Breast epithelium (tissue), 4 donors: ENCODE results near the gene LTB4R2. TPM values are rescaled to one million over a fixed set of nuclear protein-coding genes. Genes with fewer than 3 reads are reported as not detected.
"Not testable (repeated sequence)": the region's sequence is repeated elsewhere in the genome, so short reads cannot be mapped to it uniquely, and the experiment has no call there.

ENCODE experiments used
- DNase-seq, 2 donors: peaks; one replicate each; pipeline ENCODE4 v3.0.0-alpha.2; 2019; ENCODE audit warnings: low spot score in 2 of 2
- H3K27ac ChIP-seq, 2 donors: fragments of 200-600 bp; sonication (generic) in 1 of 2; one replicate each; pipeline ENCODE4 v1.5.1; 2016 to 2019; ENCODE audit warnings: mild to moderate bottlenecking in 1 of 2
- H3K27me3 ChIP-seq, 2 donors: fragments of 200-600 bp; sonication (generic) in 1 of 2; one replicate each; pipeline versions ENCODE4 v1.5.1 to v1.6.0; 2017 to 2019; ENCODE audit warnings: control low read depth in 1 of 2, mild to moderate bottlenecking in 1 of 2
- H3K36me3 ChIP-seq: fragments of 200-600 bp; one replicate; pipeline ENCODE4 v1.5.1; 2019
- H3K4me1 ChIP-seq, 2 donors: fragments of 200-600 bp; sonication (generic); one replicate each; pipeline ENCODE4 v1.5.1; 2016 to 2019; ENCODE audit warnings: control low read depth in 1 of 2
- H3K4me3 ChIP-seq, 3 donors: fragments of 200-600 bp; sonication (generic); 1 replicate in 2 of 3; 2 replicates in 1 of 3; pipeline ENCODE4 v1.5.1; 2016 to 2019; ENCODE audit warnings: mild to moderate bottlenecking in 3 of 3, moderate library complexity in 2 of 3
- H3K9me3 ChIP-seq, 2 donors: fragments of 200-600 bp; sonication (generic) in 1 of 2; one replicate each; pipeline ENCODE4 v1.5.1; 2016 to 2019; ENCODE audit warnings: control low read depth in 1 of 2
- POLR2A ChIP-seq: fragments of 450-650 bp; IDR thresholded peaks from one replicate; pipeline ENCODE4 v1.6.1; 2016; ENCODE audit warnings: antibody characterized with exemption, mild to moderate bottlenecking, moderate library complexity
- POLR2AphosphoS5 ChIP-seq, 3 donors: sonication (generic); formaldehyde crosslinking; IDR thresholded peaks; one replicate each; pipeline ENCODE4 v1.6.1; 2017; ENCODE audit warnings: antibody characterized with exemption in 3 of 3
- intact Hi-C: fragments of 100-400 bp; cut with DNase I; formaldehyde crosslinking; loops from one replicate; pipeline ENCODE4 v1.15.1; 2023; ENCODE audit warnings: low total_unique reads
- total RNA-seq, 3 donors: library from RNA; depleted of rRNA; stranded (reverse); fragments of >200 nt; gene quantifications; one replicate each; pipeline ENCODE4 v1.1.0, GENCODE V29; 2016
- TF ChIP-seq, protein P1 (sequence below), 3 donors: fragments of 450-650 bp; IDR thresholded peaks; one replicate each; pipeline ENCODE4 v1.5.1; 2016 to 2017; ENCODE audit warnings: antibody characterized with exemption in 3 of 3, mild to moderate bottlenecking in 3 of 3, moderate library complexity in 3 of 3

Gene LTB4R2
- total RNA-seq, 3 donors from 2014 or later, result 8.5 to 11.1 (median 9.4) TPM

DNA sequence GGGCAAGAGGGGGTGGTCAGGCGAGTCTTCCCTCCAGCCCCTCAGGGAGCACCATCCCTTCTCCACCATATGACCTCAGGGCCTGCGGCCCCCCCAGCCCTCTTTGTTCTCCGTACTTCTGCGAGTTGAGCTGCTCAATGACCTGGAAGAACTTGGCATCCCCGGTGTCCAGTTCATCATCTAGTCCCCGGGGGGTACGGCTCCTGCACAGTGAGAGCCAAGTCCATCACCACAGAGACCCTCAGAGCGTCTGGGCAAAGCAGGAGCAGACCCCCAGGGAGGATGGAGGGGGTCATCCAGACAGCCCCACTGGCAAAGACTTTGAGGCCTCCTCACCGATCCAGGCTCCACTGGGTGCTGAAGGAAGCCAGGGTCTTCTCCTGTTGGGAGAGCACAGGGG lies 16.0 kb downstream of the LTB4R2 start:
- no peaks in the 10 kb centered on the region for H3K4me1 ChIP-seq
- no peak overlapping the region for H3K27ac ChIP-seq
- TF ChIP-seq, protein P1, sequence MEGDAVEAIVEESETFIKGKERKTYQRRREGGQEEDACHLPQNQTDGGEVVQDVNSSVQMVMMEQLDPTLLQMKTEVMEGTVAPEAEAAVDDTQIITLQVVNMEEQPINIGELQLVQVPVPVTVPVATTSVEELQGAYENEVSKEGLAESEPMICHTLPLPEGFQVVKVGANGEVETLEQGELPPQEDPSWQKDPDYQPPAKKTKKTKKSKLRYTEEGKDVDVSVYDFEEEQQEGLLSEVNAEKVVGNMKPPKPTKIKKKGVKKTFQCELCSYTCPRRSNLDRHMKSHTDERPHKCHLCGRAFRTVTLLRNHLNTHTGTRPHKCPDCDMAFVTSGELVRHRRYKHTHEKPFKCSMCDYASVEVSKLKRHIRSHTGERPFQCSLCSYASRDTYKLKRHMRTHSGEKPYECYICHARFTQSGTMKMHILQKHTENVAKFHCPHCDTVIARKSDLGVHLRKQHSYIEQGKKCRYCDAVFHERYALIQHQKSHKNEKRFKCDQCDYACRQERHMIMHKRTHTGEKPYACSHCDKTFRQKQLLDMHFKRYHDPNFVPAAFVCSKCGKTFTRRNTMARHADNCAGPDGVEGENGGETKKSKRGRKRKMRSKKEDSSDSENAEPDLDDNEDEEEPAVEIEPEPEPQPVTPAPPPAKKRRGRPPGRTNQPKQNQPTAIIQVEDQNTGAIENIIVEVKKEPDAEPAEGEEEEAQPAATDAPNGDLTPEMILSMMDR (IDR thresholded peaks at IDR 0.05), result no peak
- TF ChIP-seq POLR2AphosphoS5 (IDR thresholded peaks at IDR 0.05) (no peak), POLR2A (no peak)
- no peak for DNase-seq
- no peak overlapping the region for H3K4me3 ChIP-seq
- no peaks in the 10 kb centered on the region for H3K36me3 ChIP-seq
- intact Hi-C loops, result no loop called here
- no peaks in the 10 kb centered on the region for H3K9me3 ChIP-seq
- H3K27me3 ChIP-seq, result no peaks in the 10 kb centered on the region

DNA sequence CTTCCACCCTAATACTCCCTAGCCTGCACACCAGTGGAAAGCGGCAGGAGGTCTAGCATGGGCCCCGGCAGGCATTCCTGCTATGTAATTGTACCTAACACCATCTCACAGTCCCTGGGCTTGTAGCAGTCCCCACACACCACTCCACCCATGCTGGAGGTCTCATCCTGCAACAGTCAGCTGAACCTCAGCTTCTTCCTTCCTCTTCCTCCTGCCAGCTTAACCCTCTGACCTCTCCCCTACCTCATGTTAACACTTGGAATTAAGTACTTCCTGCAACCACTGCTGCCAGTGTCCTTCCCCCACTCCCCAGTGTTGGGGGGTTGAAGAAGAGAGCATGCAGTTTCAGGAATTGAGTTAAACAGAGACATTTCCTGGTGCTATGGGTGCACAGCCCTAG lies 17.4 kb downstream of the LTB4R2 start:
- Histone ChIP-seq H3K4me1 (peaks cover 0 to under 1% of the 10 kb centered on the region in 2 donors), H3K9me3 (no peaks in the 10 kb centered on the region), H3K36me3 (no peaks in the 10 kb centered on the region), H3K4me3 (no peak overlapping the region), H3K27me3 (no peaks in the 10 kb centered on the region), H3K27ac (no peak overlapping the region)
- TF ChIP-seq POLR2A (no peak), POLR2AphosphoS5 (IDR thresholded peaks at IDR 0.05) (no peak)
- TF ChIP-seq, protein P1 (IDR thresholded peaks at IDR 0.05), result no peak
- intact Hi-C loops, result no loop called here
- DNase-seq, result no peak

DNA sequence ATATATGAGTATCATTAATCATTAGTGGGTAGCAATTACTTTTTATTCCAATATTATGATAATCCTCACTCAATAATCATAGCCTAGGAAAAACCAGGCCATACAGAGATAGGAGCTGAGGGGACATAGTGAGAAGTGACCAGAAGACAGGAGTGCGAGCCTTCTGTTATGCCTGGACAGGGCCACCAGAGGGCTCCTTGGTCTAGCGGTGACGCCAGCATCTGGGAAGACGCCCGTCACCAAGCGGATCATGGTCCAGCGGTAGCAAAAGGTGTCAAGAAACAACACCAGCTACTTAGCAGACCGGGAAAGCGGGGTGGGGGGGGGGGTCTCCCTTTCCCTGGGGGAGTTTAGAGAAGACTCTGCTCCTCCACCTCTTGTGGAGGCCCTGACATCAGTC lies 18.0 kb downstream of the LTB4R2 start:
- H3K36me3 ChIP-seq, H3K27me3 ChIP-seq, H3K27ac ChIP-seq, H3K4me3 ChIP-seq, H3K4me1 ChIP-seq, H3K9me3 ChIP-seq, intact Hi-C loops: not testable (repeated sequence)
- TF ChIP-seq, protein P1 (IDR thresholded peaks at IDR 0.05), result peak in 2 of 3 donors; percentile 60 to 62
- DNase-seq, result peak in 1 of 2 donors; percentile 47

DNA sequence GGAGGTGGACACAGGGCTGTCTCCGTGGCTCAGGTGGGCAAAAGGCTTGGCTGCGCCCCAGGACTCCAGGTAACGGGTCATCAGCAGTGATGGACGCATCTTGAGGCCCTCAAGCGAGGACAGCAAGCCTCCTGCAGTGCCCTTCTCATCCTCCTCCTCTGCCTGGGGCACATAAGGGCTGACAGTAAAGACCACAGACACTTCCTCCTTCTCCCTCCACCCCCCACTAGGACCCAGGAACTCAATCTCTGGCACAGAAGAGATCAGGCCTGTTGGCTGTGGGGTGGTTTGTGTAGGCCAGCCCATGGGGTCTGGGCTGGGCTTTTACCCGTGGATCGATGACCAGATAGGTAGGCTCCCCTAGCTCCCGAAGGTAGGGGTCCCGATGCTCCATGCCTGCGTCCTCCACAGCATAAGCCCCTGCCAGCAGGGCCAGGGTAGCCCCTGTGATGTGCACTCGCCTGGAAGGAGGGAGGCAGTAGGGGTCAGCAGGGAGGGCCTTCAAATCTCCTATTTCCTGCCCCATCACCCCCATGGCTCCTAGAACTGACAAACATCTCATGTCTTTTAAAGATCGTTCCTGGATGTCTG lies 19.2 kb downstream of the LTB4R2 start:
- DNase-seq, result no peak
- Histone ChIP-seq H3K9me3 (no peaks in the 10 kb centered on the region), H3K27ac (peak overlapping the region in 1 of 2 donors; percentile 8), H3K27me3 (no peaks in the 10 kb centered on the region), H3K36me3 (no peaks in the 10 kb centered on the region), H3K4me1 (peaks cover 4 to 5% of the 10 kb centered on the region in 2 donors), H3K4me3 (no peak overlapping the region)
- intact Hi-C loops, result no loop called here
- TF ChIP-seq POLR2AphosphoS5 (IDR thresholded peaks at IDR 0.05), result no peak
- TF ChIP-seq, protein P1 (IDR thresholded peaks at IDR 0.05), result no peak
- no peak for TF ChIP-seq POLR2A

DNA sequence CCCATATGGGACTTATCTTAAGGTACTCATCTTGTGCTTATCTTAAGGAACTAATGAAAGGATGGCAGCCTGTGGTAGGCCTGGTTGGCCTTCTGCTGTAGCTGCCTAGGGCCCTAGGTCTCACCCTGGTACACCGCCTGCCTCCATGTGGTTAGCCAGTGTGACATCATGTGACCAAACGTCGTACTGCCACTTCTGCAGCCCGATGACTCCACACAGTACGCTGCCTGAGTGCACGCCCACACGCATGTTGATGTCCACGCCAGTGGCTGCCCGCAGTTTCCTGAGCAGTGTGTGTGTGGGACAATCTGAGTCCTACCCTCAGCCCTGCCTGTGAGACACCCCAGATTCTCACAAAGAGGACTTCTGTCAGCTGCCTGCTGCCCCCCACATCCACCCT lies 19.8 kb downstream of the LTB4R2 start:
- H3K9me3 ChIP-seq, result no peaks in the 10 kb centered on the region
- no peak overlapping the region for H3K27ac ChIP-seq
- H3K27me3 ChIP-seq, result peaks cover 0 to 4% of the 10 kb centered on the region in 2 donors
- no peak for TF ChIP-seq POLR2AphosphoS5 (IDR thresholded peaks at IDR 0.05)
- TF ChIP-seq, protein P1 (IDR thresholded peaks at IDR 0.05), result no peak
- no peak for TF ChIP-seq POLR2A
- H3K36me3 ChIP-seq, result no peaks in the 10 kb centered on the region
- H3K4me3 ChIP-seq, result no peak overlapping the region
- H3K4me1 ChIP-seq, result peaks cover 5 to 6% of the 10 kb centered on the region in 2 donors
- intact Hi-C loops, result loop anchor here (5.0 kb wide), 1 partner anchor 38 kb away; the partner anchor contains the start of gene NFATC4
- DNase-seq, result peak in 1 of 2 donors; percentile 42
